ENCODE results near the gene OPN1MW3.
"Not testable (repeated sequence)": the region's sequence is repeated elsewhere in the genome, so short reads cannot be mapped to it uniquely, and the experiment has no call there.

- TF ChIP-seq CTCF, POLR2A, POLR2AphosphoS5, EP300 (IDR thresholded peaks at IDR 0.05): not testable (repeated sequence)
Measured at GRCh38 chrX:154239982-154240503, 17.3 kb upstream of the OPN1MW3 start.

Data from upper lobe of left lung (tissue), 4 donors.